Ascending aorta (tissue), 2 donors: ENCODE data around the gene SLC25A22. TPM values are rescaled to one million over a fixed set of nuclear protein-coding genes. Genes with fewer than 3 reads are reported as not detected.

ENCODE experiments used
- DNase-seq, 2 donors: peaks; one replicate each; pipeline ENCODE4 v3.0.0-alpha.2; 2019; ENCODE audit warnings: low spot score in 2 of 2
- H3K27ac ChIP-seq, 2 donors: fragments of 200-600 bp; sonication (generic); one replicate each; pipeline ENCODE4 v1.5.1; 2016 to 2017; ENCODE audit warnings: mild to moderate bottlenecking in 1 of 2
- H3K27me3 ChIP-seq: fragments of 200-600 bp; sonication (generic); one replicate; pipeline ENCODE4 v1.5.1; 2017
- H3K36me3 ChIP-seq, 2 donors: fragments of 200-600 bp; sonication (generic); one replicate each; pipeline ENCODE4 v1.5.1; 2016
- H3K4me1 ChIP-seq, 2 donors: fragments of 200-600 bp; sonication (generic); one replicate each; pipeline ENCODE4 v1.5.1; 2016 to 2017; ENCODE audit warnings: mild to moderate bottlenecking in 1 of 2
- H3K4me3 ChIP-seq, 2 donors: fragments of 200-600 bp; sonication (generic); one replicate each; pipeline ENCODE4 v1.5.1; 2016 to 2017; ENCODE audit warnings: mild to moderate bottlenecking in 1 of 2
- H3K9me3 ChIP-seq, 2 donors: fragments of 200-600 bp; sonication (generic); one replicate each; pipeline ENCODE4 v1.5.1; 2016
- CTCF ChIP-seq, 3 experiments: fragments of 200-600 bp in 2 of 3; fragments of 450-650 bp in 1 of 3; sonication (generic) in 2 of 3; IDR thresholded peaks; one replicate each; pipeline ENCODE4 v1.5.1; 2016 to 2019; ENCODE audit warnings: antibody characterized with exemption in 3 of 3, mild to moderate bottlenecking in 1 of 3, moderate library complexity in 1 of 3
- intact Hi-C: fragments of 100-400 bp; cut with DNase I; formaldehyde crosslinking; loops from one replicate; pipeline ENCODE4 v1.15.1; 2023
- total RNA-seq: library from RNA; depleted of rRNA; stranded (reverse); fragments of >200 nt; gene quantifications from one replicate; pipeline ENCODE4 v1.1.0, GENCODE V29; 2016

The SLC25A22 gene
- total RNA-seq, 1 donor from 2014 or later, result 5.6 TPM

- DNase-seq, result no peak
- Histone ChIP-seq H3K27ac (peak overlapping the region; percentile 92 to 95), H3K4me3 (peak overlapping the region; percentile 94 to 98), H3K27me3 (no peaks in the 10 kb centered on the region), H3K9me3 (no peaks in the 10 kb centered on the region), H3K4me1 (peaks cover 36 to 41% of the 10 kb centered on the region in 2 donors), H3K36me3 (peaks cover 33 to 37% of the 10 kb centered on the region in 2 donors)
- intact Hi-C loops, result loop anchor here (10.0 kb wide), 2 partner anchors 713 to 923 kb away; partner anchors contain the start of gene CTSD
- no peak for TF ChIP-seq CTCF (IDR thresholded peaks at IDR 0.05)
Observed at GRCh38 chr11:841981-842369, 43.9 kb upstream of the SLC25A22 start.

GRCh38 chr11:839875-840617 is 42.0 kb upstream of the SLC25A22 start:
- Histone ChIP-seq H3K27me3 (no peaks in the 10 kb centered on the region), H3K4me3 (peak overlapping the region in 1 of 2 donors; percentile 94), H3K36me3 (peaks cover 43 to 49% of the 10 kb centered on the region in 2 donors), H3K4me1 (peaks cover 27 to 39% of the 10 kb centered on the region in 2 donors), H3K27ac (no peak overlapping the region), H3K9me3 (no peaks in the 10 kb centered on the region)
- no peak for DNase-seq
- no peak for TF ChIP-seq CTCF (IDR thresholded peaks at IDR 0.05)
- intact Hi-C loops, result loop anchor here (10.0 kb wide), 2 partner anchors 715 to 925 kb away; partner anchors contain the start of gene CTSD

- DNase-seq, result no peak
- Histone ChIP-seq H3K4me3 (no peak overlapping the region), H3K9me3 (no peaks in the 10 kb centered on the region), H3K4me1 (peaks cover 22 to 41% of the 10 kb centered on the region in 2 donors), H3K36me3 (peaks cover 43 to 49% of the 10 kb centered on the region in 2 donors), H3K27me3 (no peaks in the 10 kb centered on the region), H3K27ac (peak overlapping the region in 1 of 2 donors; percentile 25)
- intact Hi-C loops, result no loop called here
- TF ChIP-seq CTCF (IDR thresholded peaks at IDR 0.05), result no peak
Observed at GRCh38 chr11:839280-839623, 41.2 kb upstream of the SLC25A22 start.

- Histone ChIP-seq H3K9me3 (no peaks in the 10 kb centered on the region), H3K27me3 (no peaks in the 10 kb centered on the region), H3K27ac (peak overlapping the region in 1 of 2 donors; percentile 25), H3K36me3 (peaks cover 43 to 49% of the 10 kb centered on the region in 2 donors), H3K4me1 (peaks cover 16 to 45% of the 10 kb centered on the region in 2 donors), H3K4me3 (no peak overlapping the region)
- TF ChIP-seq CTCF (IDR thresholded peaks at IDR 0.05), result peak in 1 of 3 experiments; percentile 16
- DNase-seq, result no peak
- intact Hi-C loops, result no loop called here
Observed at GRCh38 chr11:838441-839279, 40.6 kb upstream of the SLC25A22 start.

GRCh38 chr11:837990-838307 is 39.9 kb upstream of the SLC25A22 start:
- intact Hi-C loops, result no loop called here
- H3K9me3 ChIP-seq, result no peaks in the 10 kb centered on the region
- peaks cover 10 to 39% of the 10 kb centered on the region in 2 donors for H3K4me1 ChIP-seq
- H3K4me3 ChIP-seq, result no peak overlapping the region
- DNase-seq, result no peak
- no peaks in the 10 kb centered on the region for H3K27me3 ChIP-seq
- H3K27ac ChIP-seq, result peak overlapping the region in 1 of 2 donors; percentile 14
- peaks cover 43 to 49% of the 10 kb centered on the region in 2 donors for H3K36me3 ChIP-seq
- no peak for TF ChIP-seq CTCF (IDR thresholded peaks at IDR 0.05)
